GM12801 (cell line): Measurements from ENCODE around the gene HERC2.

Source experiments
- TF ChIP-seq, protein P1 (sequence below): IDR thresholded peaks from one replicate; pipeline ENCODE4 v1.5.1; 2011; ENCODE audit warnings: control low read depth; ENCODE audit not compliant: insufficient read length; ENCODE audit errors: extremely low read depth

The HERC2 gene

DNA sequence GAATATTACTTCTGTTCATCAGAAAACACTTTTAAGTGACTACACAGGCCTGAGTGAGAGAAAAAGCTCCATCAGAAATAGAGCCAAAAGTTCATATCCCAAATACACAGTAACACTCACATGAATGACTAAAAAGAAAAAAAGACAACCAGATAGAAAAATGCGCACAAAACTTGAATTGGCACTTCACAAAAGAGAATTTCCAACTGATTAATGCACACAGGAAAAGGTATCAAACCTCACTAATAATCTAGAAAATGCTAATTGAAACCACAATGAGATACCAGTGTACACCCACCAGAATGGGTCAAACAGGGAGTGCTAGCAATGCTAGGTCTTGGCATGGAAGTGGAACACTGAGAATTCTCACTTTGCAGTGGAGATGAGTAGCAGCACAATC is 78.6 kb downstream of the HERC2 start:
- TF ChIP-seq, protein P1, sequence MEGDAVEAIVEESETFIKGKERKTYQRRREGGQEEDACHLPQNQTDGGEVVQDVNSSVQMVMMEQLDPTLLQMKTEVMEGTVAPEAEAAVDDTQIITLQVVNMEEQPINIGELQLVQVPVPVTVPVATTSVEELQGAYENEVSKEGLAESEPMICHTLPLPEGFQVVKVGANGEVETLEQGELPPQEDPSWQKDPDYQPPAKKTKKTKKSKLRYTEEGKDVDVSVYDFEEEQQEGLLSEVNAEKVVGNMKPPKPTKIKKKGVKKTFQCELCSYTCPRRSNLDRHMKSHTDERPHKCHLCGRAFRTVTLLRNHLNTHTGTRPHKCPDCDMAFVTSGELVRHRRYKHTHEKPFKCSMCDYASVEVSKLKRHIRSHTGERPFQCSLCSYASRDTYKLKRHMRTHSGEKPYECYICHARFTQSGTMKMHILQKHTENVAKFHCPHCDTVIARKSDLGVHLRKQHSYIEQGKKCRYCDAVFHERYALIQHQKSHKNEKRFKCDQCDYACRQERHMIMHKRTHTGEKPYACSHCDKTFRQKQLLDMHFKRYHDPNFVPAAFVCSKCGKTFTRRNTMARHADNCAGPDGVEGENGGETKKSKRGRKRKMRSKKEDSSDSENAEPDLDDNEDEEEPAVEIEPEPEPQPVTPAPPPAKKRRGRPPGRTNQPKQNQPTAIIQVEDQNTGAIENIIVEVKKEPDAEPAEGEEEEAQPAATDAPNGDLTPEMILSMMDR = no peak

DNA sequence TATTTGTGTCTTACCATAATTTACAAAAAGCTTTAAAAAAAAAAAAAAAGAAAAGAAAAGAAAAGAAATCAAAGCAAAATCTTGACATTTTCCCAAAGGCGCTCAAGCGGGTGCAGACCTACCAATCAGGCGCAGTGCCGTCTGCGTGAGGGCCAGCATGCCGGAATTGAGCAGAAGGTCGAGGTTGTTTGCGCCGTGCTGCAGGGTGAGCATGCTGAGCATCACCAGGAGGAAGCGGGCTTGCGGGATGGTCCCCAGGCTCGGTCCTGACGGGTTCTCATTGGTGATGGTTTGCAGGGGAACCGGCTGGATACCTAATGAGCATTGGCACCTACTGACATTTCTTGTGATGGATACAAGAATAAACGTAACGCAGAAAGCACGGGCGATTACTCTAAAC is 93.9 kb downstream of the HERC2 start:
- TF ChIP-seq, protein P1 = no peak

DNA sequence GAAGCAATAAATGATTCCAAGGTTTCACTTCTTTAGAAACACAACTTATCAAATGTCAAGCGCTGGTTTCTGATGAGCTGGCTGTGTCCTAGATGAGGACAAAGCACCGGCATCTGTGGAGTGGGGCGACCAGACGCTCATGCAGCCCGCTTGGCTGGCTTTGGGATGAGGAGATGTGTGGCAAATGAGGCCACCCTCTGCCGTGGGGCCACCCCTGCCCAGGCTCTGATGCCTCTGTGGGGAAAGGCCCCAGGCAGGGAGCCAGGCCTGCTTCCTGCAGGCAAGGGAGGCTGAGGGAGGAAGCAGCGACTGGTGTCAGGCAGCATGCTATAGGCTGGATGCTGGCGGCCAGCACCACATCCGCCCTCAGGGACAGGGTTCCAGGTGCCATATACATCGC is 102.9 kb downstream of the HERC2 start:
- TF ChIP-seq, protein P1 = no peak

DNA sequence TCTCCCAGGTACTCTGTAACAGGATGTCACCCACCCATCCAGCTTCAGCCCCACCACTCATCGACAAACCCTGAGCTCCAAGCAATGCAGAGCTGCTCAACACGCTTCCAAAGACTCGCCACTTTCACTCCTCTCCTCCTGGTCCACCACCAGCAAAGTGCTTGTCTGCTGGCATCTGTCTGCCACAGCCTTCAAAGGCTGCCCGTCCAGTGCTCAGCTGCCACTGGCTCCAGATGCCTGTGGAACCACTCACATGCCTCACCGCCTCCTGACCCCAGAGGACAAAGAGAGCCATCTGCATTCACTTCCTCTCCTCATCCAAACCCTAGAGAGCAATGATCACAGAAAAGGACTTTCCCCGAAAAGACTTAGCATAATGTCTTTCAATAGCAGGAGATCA is 113.4 kb downstream of the HERC2 start:
- TF ChIP-seq, protein P1 = no peak

DNA sequence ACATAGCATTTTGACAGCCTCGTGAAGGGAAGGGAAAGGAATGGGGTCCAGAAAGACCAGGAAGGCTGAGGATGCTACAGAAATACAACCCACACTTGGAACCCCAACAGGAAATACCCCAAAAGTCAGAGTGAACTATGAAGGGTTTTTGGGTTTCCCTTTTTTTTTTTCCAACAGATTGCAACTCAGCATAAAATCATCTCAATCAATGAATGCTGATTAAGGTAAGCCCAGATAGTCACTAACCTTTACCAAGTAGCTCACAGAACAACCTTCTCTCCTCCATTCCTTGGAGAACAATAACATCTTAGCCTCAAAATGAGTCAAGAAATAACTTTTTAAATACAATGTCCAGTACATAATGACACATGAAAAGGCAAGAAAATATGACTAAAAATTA is 129.2 kb downstream of the HERC2 start:
- TF ChIP-seq, protein P1 = no peak

DNA sequence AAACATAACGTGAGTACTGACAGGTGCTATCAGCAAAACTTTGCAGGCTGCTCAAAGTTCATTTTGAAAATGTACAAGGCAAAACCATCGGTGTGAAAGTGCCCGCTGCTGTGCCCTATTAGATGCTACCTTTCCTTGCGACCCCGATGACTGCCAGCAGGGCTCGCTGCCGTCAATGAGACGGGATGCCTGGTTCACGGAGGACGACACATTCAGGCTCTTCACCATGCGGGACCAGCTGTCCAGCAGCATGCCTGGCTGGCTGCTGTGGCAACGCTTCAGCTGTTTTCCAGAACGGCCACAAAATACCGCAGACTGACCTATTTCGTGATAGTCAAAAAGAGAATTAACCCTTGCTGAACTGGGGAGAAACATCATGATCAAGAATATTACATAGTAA is 130.1 kb downstream of the HERC2 start:
- TF ChIP-seq, protein P1 = no peak

DNA sequence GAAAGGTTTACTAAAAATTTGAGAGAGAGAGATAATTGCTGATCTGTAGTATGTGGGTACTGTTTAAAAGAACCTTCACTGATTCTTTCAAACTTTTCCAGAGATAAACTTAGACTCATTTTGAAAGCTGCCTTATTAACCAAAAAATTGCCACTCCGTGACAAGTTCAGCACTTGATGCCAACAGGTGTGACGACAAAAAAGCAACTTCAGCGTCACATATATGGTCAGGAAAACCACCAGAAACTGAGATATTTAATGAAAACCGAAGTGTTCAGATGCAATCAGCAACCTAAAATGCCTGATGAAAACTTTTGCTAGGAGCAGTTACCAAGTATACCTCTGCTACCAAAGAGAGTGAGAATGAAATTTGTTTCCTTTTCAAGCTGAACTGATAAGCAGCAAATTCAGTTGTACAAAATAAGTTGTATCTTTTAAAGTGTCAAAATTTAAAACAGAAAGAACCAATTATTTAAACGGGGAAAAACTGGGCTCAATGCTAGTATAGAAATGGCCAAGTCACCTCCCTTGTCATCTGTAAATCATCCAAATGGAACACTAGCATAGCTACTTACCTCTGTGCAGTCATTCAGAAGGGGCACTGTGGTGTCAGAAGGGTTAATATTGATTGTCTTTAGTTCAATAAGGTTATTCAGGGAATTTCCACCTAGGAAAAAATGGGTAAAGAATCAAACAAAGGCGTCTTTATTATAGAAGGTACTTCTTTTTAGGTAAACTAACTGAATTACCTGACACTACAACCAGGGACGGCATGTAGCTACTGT is 131.4 kb downstream of the HERC2 start:
- TF ChIP-seq, protein P1 = no peak
